NCI-H2227 (cell line): ENCODE data around the gene CARD9.

Experiments
- DNase-seq: peaks from one replicate; lab custom pipeline; 2025; ENCODE audit not compliant: unreplicated experiment; lab: John Stamatoyannopoulos, UW

CARD9 gene

DNA sequence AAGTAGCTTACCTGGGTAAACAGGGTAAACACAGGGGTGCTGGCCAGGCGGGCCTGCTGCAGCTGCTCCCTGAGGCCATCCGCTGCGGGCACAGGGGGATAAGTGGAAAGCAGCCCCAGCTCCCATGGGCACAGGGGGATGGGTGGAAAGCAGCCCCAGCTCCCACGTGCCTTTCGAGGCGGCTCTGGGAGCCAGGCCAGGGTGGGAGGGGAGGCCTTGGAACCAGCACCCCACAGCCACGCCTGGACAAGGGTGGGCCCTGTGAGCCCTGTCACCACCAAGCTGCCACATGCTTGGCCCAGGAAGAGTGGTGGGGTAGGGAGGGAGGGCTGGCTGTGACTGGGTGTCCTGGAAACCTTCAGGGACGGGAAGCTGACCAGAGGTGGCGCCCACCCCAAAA, 7.8 kb upstream of the CARD9 start:
- DNase-seq: no peak

DNA sequence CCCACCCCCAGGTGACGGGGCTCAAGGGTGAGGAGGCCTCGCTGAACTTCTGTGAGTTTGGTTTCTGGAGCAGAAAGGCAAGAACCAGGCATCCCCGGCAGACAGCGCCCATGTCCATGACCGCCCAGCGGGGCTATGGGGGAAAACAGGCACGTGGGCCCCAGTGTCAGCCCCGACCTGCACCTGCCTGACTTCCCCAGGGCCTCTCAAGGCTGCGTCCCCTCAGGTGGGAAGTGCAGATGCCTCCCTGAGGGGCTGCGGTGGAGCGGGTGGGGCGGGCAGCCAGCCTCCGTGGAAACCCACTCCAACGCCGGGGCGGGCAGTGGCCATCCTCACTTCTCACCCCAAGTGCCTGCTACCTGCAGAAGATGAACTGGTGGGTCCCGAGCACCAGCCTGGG, 6.9 kb upstream of the CARD9 start:
- DNase-seq: no peak

DNA sequence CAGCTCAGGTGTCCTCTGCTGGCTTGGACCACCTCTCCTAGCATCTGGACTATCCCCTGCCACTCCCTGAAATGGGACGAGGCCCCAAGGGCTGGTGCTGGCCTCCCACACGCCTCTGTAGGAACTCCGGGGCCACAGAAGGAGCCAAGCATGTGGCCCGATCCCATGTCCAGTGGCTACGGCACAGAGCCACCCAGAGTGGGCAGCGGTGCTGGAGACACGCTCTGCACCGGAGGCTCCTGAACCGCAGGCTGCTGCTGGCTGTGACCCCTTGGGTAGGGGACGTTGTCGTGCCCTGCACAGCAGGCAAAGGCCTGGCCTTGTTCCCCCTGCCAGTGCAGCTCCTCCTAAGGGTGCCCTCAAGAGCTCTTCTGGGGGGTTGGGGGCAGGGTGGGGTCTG, 6.4 kb upstream of the CARD9 start:
- no peak for DNase-seq

DNA sequence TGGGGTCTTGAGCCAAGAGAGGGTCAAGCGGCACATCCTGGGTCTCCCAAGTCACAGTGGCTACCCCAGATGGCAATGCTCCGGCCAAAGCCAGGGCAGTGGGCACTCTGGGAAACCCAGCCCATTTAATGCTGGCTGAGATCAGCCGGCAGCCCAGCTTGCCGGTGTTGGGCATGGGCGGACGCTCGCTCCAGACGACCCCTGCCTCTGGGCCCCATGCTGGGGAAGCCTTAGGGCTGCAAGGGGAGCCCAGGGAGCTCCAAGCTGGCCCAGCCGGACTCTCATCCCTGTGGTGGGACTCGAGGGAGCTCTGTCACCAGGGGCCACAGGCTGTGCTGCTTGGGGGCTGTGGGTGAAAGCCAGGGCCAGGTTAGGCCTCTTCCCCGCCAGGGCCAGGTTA, 5.9 kb upstream of the CARD9 start:
- DNase-seq: no peak

DNA sequence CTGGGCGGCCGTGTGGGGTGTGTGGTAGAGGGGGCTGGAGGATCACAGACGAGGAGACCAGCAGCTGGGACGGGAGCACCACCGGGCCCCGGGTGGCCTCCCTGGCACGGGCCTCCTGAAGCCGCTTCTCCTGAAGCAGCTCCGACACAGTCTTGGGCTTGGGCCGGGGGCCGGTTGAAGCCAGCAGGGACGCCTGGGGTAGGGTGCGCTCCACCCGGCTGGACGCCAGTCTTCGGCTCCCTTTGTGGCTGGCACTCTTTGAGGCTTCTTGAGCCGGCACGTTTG, 5.5 kb upstream of the CARD9 start:
- no peak for DNase-seq

DNA sequence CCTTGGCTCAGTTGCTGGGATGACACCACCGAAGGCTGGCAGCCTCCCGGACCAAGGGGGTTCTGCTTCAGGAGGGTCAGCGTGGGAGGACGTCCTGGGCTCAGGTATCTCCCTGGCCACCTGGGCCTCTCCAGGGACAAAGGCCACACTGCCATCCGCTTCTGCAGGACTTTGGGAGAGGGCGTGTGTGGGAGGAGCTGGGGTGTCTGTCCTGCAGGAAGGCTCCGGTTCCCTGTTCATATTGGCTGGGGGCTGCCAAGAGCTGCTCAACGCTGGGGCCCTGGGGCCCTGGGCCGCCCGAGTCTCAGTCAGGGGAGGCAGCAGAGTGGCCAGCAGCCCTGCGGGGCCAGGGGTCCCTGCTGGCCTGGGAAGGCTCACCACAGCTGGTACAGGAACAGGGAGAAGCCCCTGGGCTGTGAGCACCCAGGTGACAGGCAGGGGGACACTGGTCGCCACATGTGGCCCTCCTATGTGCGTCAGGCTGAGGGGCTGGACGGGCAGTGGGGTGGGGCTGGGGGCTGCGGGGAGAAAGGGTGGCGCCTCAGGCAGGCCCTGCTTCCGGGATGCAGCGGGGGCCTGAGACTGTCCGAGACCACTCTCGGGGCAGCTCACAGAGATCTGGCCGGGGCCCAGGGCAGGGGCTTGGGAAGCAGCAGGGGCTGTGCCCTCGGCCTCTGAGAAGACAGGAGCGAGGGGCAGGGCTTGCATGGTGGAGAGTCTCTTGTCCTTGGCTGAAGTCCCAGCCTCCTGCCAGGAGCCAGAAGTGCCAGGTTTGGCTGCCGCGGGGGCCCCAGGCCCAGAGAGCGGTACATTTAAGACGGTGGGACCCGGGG, 4.9 kb upstream of the CARD9 start:
- no peak for DNase-seq

DNA sequence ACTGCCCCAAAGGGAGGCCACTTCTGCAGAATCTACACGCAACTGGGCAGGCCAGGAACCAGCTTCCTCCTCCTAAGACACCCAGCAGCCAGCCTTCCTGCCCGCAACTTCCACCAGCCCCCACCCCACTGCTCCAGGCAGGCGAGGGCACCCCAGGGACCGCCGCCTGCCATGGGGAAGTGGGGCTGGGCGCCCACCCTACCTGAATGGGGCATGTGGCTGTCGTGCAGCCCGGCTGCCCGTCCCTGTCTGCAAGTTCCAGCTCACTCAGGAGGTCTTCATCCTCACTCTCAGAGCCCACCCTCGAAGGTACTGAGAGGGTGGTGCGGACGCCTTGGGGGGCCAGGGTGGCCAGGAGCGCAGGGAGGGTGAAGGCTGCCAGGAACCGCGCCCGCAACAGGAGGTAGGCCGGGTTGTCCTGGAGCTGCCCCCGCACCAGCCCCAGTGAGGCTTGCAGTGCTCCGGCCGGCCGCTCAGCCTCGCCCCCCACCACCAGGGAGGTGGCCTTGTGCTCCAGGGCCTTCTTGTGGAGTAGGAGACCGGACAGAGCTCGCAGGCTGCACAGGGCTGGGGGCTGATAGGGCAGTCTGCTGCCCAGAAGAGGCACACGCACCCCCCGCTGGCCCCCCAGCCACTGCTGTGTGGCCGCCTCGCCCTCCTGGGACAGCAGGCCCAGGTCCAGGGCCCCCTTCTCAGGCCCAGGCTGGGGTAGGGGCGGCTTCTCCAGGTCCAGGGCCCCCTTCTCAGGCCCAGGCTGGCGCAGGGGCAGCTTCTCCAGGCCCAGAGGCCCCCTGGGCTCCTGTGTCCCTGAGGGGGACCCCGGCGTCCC, 4.1 kb upstream of the CARD9 start:
- no peak for DNase-seq

DNA sequence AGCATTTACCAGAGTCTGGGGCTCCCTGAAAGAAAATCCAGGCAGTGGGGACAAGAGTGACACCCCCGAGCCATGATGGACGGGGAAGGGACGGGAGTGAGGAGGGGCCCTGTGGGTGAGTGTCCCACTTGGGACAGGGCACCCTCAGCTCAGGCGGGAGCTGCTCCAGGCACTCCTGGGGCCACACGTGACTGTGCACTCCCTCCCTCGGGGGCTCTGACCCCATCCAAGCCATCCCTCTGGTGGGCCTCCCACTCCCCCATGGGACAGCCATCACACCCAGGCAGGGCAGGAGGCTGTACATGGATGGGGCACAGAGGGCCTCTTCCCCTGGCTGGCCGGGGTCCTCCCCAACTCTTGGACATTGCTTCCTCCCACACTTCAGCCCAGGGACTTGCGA, 3.0 kb upstream of the CARD9 start:
- DNase-seq: no peak

DNA sequence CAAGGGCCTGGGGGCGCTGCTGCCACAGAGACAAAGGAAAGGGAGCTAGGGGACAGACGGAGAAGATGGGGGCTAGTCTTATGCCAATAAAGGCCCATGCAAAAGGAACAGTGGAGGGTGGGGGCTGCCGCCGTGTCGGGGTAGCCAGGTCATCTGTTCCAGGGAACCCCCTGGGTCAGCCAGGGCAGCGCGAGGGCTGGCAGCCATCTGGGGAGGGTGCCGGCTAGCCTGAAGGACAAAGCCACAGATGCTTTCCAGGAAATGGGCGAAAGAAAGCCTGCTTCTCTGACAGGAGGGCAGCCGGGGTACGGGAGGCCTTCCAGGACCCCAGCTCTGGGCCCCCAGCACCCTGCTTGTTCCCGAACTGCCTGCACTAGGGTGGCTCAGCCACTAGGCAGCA, 1.6 kb upstream of the CARD9 start:
- DNase-seq: no peak

DNA sequence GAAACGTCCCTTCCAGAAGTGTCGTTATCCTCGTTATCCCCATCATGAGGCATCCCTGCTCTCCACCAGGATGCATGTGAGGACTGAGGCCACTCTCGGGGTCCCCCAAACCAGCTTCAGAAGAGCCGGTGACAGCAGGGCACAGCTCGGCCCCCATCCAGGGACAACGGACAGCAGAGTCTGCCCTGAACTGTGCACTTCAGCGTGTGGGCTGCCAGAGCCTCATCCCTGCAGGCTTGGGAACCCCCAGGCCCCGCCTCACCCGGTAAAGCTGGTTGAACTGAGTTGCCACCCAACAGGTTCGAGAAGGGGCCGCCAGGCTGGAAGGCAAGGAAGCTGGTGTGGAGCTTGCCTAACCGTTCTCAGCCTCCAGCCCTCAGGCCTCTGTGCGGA, 710 bp upstream of the CARD9 start:
- no peak for DNase-seq

DNA sequence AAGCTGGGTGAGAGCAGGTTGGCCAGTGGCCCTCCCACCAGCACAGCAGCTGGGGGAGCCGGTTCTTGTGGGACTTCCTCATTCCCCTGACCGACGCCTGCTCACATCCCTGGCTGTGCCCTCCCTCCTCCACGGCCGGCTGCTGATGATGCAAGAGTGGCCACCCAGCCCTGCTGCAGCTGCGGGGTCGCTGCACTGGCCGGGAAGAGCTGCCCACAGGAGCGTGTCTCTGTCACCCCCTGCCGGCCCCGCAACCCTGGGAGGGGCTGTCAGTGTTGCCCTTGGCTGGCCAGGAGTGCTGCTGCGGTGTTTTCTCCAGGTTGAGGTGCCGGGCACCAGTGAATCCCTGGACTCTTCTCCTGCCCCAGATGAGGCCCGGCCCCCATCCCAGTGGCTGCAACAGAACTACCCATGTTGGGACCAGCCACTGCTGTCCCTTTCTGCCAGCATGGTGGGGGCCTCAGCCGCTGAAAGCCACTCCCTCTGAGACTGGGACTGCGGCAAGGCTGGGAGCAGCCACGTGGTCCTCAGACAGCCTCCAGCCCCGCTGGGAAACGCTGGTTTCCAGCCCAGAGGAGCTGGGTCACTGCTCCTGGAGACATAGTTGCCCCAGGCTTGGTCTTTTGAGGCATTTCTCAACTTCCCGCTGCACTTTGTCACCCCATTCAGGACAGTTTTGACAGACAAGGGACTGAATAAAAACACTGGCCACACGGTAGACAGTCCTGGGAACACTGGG, 739 bp downstream of the CARD9 start:
- no peak for DNase-seq

DNA sequence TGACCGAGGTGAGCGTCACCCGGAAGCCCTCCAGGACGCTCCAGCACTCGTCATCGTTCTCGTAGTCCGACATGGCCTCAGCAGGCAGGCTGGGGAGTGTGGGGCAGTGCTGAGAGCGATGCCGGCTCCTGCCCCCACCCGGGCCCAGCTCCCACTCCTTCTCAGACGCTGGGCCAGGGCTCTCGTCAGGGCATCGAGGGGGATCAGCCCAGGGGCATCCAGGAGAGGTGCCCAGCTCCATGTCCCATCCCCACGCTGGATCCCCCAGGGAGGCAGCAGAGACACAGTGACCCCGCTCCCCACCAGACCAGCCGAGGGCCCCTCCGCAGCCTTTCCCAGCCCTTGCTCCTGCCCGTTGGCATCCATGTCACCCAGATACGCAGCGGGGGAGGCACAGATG, 1.5 kb downstream of the CARD9 start:
- DNase-seq: no peak

DNA sequence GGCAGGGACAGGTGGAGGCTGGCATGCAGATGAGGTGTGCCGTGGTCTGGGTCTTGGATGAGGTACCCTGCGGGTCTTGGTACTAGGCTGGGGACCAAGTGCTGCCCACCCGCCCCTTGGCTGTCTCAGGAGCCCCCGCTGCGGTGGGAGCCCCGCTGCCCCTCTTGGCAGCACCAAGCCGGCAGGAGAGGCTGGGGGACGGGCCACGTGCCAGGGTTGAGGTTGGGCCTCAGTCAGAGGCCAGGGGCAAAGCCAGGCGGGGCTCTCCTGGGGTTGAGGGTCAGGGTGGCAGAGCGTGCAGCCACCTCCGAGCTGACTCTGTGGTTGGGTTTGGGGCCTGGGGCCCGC, 2.0 kb downstream of the CARD9 start:
- DNase-seq: no peak

DNA sequence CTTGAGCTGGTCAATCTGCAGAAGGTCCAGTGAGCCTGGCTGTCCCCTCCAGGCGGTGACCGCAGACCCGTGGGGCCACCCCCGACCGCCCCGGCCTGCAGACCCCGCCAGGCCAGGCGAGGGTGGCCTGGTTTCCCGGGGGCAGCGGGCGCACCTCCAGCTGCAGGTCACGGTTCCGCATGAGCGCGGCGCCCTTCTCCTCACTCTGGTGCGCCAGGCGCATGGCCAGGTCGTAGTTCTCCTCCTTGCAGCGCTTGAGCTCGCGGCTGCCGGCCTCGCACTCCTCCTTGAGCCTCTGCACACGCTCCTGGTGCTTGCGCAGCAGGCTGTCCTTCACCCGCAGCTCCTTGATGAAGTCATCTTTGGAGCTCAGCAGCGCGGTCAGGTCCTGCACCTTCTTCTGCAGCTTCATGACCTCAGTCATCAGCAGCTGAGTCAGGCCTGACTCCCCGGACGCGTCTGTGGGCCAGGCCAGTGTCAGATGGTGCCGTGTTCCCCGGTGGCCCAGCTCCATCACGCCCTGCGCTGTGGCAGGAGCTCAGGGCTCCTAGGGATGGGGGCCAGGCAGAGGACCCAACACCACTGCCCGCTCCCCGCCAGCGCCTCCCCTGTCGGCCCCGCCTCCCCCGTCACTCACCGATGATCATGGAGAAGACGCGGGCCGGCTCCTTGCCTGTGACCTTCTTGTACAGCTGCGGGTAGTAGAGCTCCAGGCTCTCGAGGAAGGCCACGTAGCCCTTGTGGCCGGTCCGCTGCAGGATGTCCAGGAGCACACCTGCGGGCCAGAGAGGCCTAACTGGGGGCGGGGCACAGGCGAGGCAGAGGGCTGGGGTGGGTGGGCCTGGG, 2.6 kb downstream of the CARD9 start:
- no peak for DNase-seq

DNA sequence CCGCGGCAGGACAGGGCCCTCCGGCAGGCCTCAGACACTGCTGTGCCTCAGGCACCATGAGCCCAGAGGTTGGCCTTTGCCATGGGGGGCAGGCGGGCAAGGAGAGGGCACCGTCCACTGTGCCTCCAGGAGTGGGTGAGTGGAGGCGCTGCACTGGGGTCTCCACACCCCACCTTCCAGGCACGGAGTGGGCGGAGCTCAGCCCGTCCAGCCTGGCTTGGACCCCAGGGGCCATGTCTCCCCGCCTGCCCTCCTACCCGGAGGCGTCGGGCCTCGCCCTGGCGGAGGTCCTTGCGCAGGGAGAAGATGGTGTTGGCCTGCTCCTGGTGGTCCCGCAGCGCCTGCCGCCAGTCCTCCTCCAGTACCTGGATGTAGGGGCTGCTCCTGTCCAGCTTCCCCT, 3.4 kb downstream of the CARD9 start:
- no peak for DNase-seq

DNA sequence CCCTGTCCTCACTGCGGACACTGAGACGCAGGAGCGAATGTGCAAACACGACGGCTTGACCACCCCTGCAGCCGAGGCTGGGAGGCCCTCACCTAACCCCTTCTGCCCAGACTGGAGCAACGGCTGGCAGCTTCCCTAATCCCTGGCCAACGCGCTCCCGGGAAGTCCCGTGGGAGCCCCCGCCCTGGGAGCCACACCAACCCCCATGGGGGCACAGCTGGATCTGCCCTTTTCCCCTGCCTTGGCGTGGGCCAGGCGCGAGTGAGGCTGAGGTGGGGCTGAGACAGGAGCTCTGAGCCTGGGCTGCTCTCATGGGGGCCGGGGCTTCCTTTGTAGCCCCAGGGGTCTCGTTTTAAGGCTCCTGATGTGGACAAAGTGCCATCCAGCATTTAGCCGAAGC, 5.3 kb downstream of the CARD9 start:
- no peak for DNase-seq

DNA sequence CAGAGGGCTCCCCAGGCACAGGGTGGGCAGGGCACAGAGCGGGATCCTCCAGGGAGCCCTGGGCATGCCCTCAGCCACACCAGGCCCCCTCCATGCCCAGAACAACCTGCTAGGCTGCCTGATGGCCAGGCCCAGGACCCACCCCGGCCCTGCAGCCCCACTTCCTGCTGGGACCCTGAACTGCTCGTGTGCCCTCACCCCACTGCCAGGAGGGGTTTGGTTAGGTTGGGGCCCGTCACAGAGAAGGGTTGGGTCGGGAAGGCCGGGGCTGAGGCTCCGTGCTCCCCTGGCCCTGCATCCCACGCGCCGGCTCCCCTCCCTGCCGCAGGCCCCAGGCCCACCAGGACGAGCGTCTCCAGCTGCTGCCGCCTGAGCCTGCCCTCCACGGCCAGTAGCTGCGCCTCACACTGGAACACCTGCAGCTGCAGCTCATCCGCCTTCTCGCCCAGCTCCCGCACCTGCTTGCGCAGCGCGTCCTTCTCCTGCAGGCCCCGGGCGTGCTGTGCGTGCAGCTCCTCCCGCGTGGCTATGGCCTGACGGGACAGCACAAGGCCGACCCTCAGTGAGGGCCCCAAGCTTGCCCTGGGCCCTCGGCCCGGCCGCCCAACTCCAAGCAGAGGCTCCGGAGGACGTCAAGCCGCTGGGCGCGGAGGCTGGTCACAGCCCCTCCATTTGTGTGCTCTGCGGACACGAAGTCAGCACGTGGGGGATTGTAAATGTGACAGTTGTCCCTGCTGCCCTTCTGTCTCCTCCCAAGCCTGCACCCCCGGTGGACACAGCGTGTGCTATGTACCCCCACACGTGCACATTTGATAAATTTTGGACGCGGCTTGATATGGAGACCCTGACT, 5.9 kb downstream of the CARD9 start:
- DNase-seq: no peak

DNA sequence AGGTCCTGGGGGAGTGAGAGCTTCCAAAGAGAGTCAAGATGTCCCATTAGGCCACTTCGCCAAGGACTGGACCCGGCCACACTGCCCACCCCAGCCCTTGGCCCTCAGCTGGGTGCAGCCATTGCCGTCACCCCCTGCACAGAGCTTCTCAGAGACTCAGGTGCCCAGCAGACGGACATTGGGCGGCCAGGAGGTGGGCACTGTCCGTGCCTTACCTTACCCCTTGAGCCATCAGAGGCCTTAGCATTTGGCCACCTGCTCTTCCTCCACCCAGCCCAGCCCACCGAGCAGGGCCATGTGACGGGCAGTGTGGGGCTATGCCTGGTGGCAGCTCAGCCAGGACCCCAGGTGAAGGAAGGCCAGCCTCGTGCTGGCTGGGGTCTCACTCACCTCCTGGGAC, 6.6 kb downstream of the CARD9 start:
- DNase-seq: no peak

DNA sequence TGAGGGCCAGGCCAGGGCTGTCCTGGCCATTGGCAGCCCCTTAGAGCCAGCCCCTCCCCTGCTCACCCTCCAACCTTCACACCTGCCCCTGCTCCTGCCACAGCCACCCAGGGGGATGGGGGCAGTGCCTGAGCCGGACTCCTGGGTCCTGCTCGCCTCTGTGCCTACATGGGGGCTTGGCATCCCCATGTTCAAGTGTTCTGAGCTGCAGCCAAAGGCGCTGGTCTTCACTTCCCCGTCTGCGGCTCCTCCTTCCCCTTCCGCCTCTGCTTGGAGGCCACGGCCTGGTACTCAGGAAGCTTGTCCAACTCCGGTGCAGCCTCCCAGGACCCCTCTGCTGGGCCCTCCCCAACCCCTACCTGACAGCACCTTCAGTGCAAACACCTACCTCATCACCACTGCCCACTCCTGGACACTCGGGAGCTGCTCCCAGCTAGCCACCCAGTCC, 7.7 kb downstream of the CARD9 start:
- no peak for DNase-seq
